ENCODE measurements around the gene SRPX2. TPM values are rescaled to one million over a fixed set of nuclear protein-coding genes. Genes with fewer than 3 reads are reported as not detected.

Gene SRPX2
- total RNA-seq, 1 donor from 2014 or later = 29.5 TPM

GRCh38 chrX:100649550-100650356 lies 5.8 kb downstream of the SRPX2 start:
- DNase-seq (ENCODE audit: low read depth) = no peak
- no peak for TF ChIP-seq CTCF (conservative IDR thresholded peaks at IDR 0.05; ENCODE audit: low read depth, low read length)
- H3K4me3 ChIP-seq (ENCODE audit: low read depth, low read length) = no peak overlapping the region

- DNase-seq (ENCODE audit: low read depth) = peak; percentile 32
- no peak overlapping the region for H3K4me3 ChIP-seq (ENCODE audit: low read depth, low read length)
- no peak for TF ChIP-seq CTCF (conservative IDR thresholded peaks at IDR 0.05; ENCODE audit: low read depth, low read length)
Measured at GRCh38 chrX:100650841-100651240, 6.8 kb downstream of the SRPX2 start.

GRCh38 chrX:100652266-100652665 lies 8.3 kb downstream of the SRPX2 start:
- no peak overlapping the region for H3K4me3 ChIP-seq (ENCODE audit: low read depth, low read length)
- no peak for TF ChIP-seq CTCF (conservative IDR thresholded peaks at IDR 0.05; ENCODE audit: low read depth, low read length)
- no peak for DNase-seq (ENCODE audit: low read depth)

GRCh38 chrX:100654261-100654660 lies 10.3 kb downstream of the SRPX2 start:
- no peak overlapping the region for H3K4me3 ChIP-seq (ENCODE audit: low read depth, low read length)
- no peak for DNase-seq (ENCODE audit: low read depth)
- peak; percentile 39 for TF ChIP-seq CTCF (conservative IDR thresholded peaks at IDR 0.05; ENCODE audit: low read depth, low read length)

- H3K4me3 ChIP-seq (ENCODE audit: low read depth, low read length) = no peak overlapping the region
- no peak for DNase-seq (ENCODE audit: low read depth)
- no peak for TF ChIP-seq CTCF (conservative IDR thresholded peaks at IDR 0.05; ENCODE audit: low read depth, low read length)
Measured at GRCh38 chrX:100658941-100659381, 15.0 kb downstream of the SRPX2 start.

GRCh38 chrX:100659431-100660137 lies 15.6 kb downstream of the SRPX2 start:
- H3K4me3 ChIP-seq (ENCODE audit: low read depth, low read length) = no peak overlapping the region
- no peak for TF ChIP-seq CTCF (conservative IDR thresholded peaks at IDR 0.05; ENCODE audit: low read depth, low read length)
- no peak for DNase-seq (ENCODE audit: low read depth)
